IMR-90 (cell line): ENCODE data around the gene TBC1D10A. TPM values are rescaled to one million over a fixed set of nuclear protein-coding genes. Genes with fewer than 3 reads are reported as not detected.

ENCODE experiments used
- ATAC-seq: fragments of 200-7000 bp; cut with Tn5 transposase; 2 replicates; pipeline ENCODE4 v1.9.1; 2020; ENCODE audit warnings: low read depth, mild to moderate bottlenecking, moderate library complexity
- BruUV-seq: library from RNA; stranded (reverse); fragments of 400-500 nt; replicated peaks from 2 replicates; lab custom pipeline; 2021; lab: Mats Ljungman, UMichigan
- CTCF ChIA-PET: fragments of 300-600 bp; formaldehyde crosslinking; extraction: SDS; loops from one replicate; lab custom pipeline; 2021; ENCODE audit warnings: antibody characterized with exemption; lab: Yijun Ruan, JAX
- POLR2A ChIA-PET: fragments of 300-600 bp; sonication (Branson Sonifier 250); formaldehyde crosslinking; loops from one replicate; lab custom pipeline; 2022; ENCODE audit warnings: antibody characterized with exemption; ENCODE audit not compliant: unreplicated experiment; lab: Charles Lee
- DNase-seq: peaks from one replicate; pipeline ENCODE4 v3.0.0; 2013
- H2AFZ ChIP-seq: replicated peaks from 2 replicates; pipeline ENCODE3; 2013; ENCODE audit warnings: low read length, mild to moderate bottlenecking; ENCODE audit not compliant: poor library complexity
- H2AK5ac ChIP-seq: 2 replicates; pipeline ENCODE4 v1.6.1; 2013; ENCODE audit warnings: low read depth, low read length, inconsistent platforms
- H2AK9ac ChIP-seq: replicated peaks from 2 replicates; pipeline ENCODE3; 2013; ENCODE audit warnings: mild to moderate bottlenecking, low read depth, low read length, moderate library complexity; ENCODE audit not compliant: poor library complexity
- H2BK120ac ChIP-seq: 2 replicates; pipeline ENCODE4 v1.6.1; 2013; ENCODE audit warnings: low read depth, low read length, inconsistent platforms
- H2BK15ac ChIP-seq: 3 replicates; pipeline ENCODE4 v1.6.1; 2013; ENCODE audit warnings: low read depth, low read length, inconsistent platforms
- H2BK20ac ChIP-seq: 2 replicates; pipeline ENCODE4 v1.6.1; 2013; ENCODE audit warnings: low read depth, mild to moderate bottlenecking, inconsistent platforms, low read length, moderate library complexity
- H2BK5ac ChIP-seq: 2 replicates; pipeline ENCODE4 v1.6.1; 2013; ENCODE audit warnings: mild to moderate bottlenecking, low read depth, low read length, inconsistent platforms; ENCODE audit not compliant: poor library complexity, severe bottlenecking
- H3K14ac ChIP-seq: replicated peaks from 2 replicates; pipeline ENCODE4 v1.6.1; 2013; ENCODE audit warnings: low read depth, low read length, inconsistent platforms
- H3K18ac ChIP-seq: 2 replicates; pipeline ENCODE4 v1.6.1; 2013; ENCODE audit warnings: low read depth, low read length, control low read depth
- H3K23ac ChIP-seq: 2 replicates; pipeline ENCODE4 v1.6.1; 2013; ENCODE audit warnings: low read depth, low read length, inconsistent platforms
- H3K27ac ChIP-seq: 2 replicates; pipeline ENCODE4 v1.5.1; 2013; ENCODE audit warnings: mild to moderate bottlenecking, control low read depth, low read length; ENCODE audit not compliant: insufficient read depth
- H3K27me3 ChIP-seq: 2 replicates; pipeline ENCODE4 v1.6.1; 2013; ENCODE audit warnings: low read length; ENCODE audit not compliant: control insufficient read depth, insufficient read depth
- H3K36me3 ChIP-seq: 2 replicates; pipeline ENCODE4 v1.6.1; 2013; ENCODE audit warnings: low read length, mixed read lengths; ENCODE audit not compliant: control insufficient read depth, insufficient read depth
- H3K4ac ChIP-seq: 2 replicates; pipeline ENCODE4 v1.6.1; 2013; ENCODE audit warnings: low read depth, low read length, inconsistent platforms
- H3K4me1 ChIP-seq: 2 replicates; pipeline ENCODE4 v1.6.1; 2013; ENCODE audit warnings: low read length, mixed read lengths; ENCODE audit not compliant: control insufficient read depth, insufficient read depth
- H3K4me2 ChIP-seq: 2 replicates; pipeline ENCODE4 v1.6.1; 2013; ENCODE audit warnings: low read depth, mild to moderate bottlenecking, control low read depth, low read length, moderate library complexity
- H3K4me3 ChIP-seq: 2 replicates; pipeline ENCODE4 v1.5.1; 2013; ENCODE audit warnings: low read depth, mild to moderate bottlenecking, control low read depth, low read length, moderate library complexity; ENCODE audit not compliant: insufficient read depth
- H3K56ac ChIP-seq: 2 replicates; pipeline ENCODE4 v1.6.1; 2013; ENCODE audit warnings: low read length, inconsistent platforms; ENCODE audit not compliant: insufficient read depth; ENCODE audit errors: extremely low read depth
- H3K79me1 ChIP-seq, 2 experiments: 2 replicates each; pipeline ENCODE4 v1.6.1; 2013; ENCODE audit warnings: low read length in 2 of 2, inconsistent platforms in 1 of 2, low read depth in 1 of 2
- H3K9ac ChIP-seq: 2 replicates; pipeline ENCODE4 v1.6.1; 2013; ENCODE audit warnings: low read depth, low read length, control low read depth
- H3K9me1 ChIP-seq: 2 replicates; pipeline ENCODE4 v1.6.1; 2013; ENCODE audit warnings: low read length, inconsistent platforms; ENCODE audit not compliant: insufficient read depth
- H3K9me3 ChIP-seq: 2 replicates; pipeline ENCODE4 v1.6.1; 2013; ENCODE audit warnings: low read length; ENCODE audit not compliant: control insufficient read depth, insufficient read depth
- H4K20me1 ChIP-seq: 2 replicates; pipeline ENCODE4 v1.6.1; 2013; ENCODE audit warnings: low read length, inconsistent platforms; ENCODE audit not compliant: insufficient read depth
- H4K5ac ChIP-seq: 2 replicates; pipeline ENCODE4 v1.6.1; 2013; ENCODE audit warnings: mild to moderate bottlenecking, low read depth, low read length, control low read depth
- H4K8ac ChIP-seq, 2 experiments: 2 replicates each; pipeline ENCODE4 v1.6.1; 2013; ENCODE audit warnings: low read depth in 2 of 2, low read length in 2 of 2, control low read depth in 1 of 2, inconsistent platforms in 1 of 2
- H4K91ac ChIP-seq: 2 replicates; pipeline ENCODE4 v1.6.1; 2013; ENCODE audit warnings: low read depth, low read length, inconsistent platforms; ENCODE audit not compliant: insufficient read depth
- BHLHE40 ChIP-seq: fragments of 150-350 bp; IDR thresholded peaks from 2 replicates; pipeline ENCODE4 v1.6.1; 2016; ENCODE audit warnings: mild to moderate bottlenecking, low read depth, low read length
- CEBPB ChIP-seq: IDR thresholded peaks from 2 replicates; pipeline ENCODE4 v1.6.1; 2012; ENCODE audit warnings: low read depth, low read length, improper control_type of control experiment
- CHD1 ChIP-seq: IDR thresholded peaks from 2 replicates; pipeline ENCODE4 v1.6.1; 2012; ENCODE audit warnings: low read depth, low read length, improper control_type of control experiment
- FOS ChIP-seq: fragments of 150-350 bp; IDR thresholded peaks from 2 replicates; pipeline ENCODE4 v1.6.1; 2016; ENCODE audit warnings: low read depth, low read length
- MAFK ChIP-seq: IDR thresholded peaks from 2 replicates; pipeline ENCODE4 v1.6.1; 2012; ENCODE audit warnings: low read depth, low read length, improper control_type of control experiment
- MAZ ChIP-seq: IDR thresholded peaks from 2 replicates; pipeline ENCODE4 v1.6.1; 2012; ENCODE audit warnings: low read depth, mild to moderate bottlenecking, low read length, improper control_type of control experiment, moderate library complexity, borderline replicate concordance
- MXI1 ChIP-seq: IDR thresholded peaks from 2 replicates; pipeline ENCODE4 v1.6.1; 2012; ENCODE audit warnings: low read depth, mild to moderate bottlenecking, low read length, moderate library complexity, borderline replicate concordance
- NFE2L2 ChIP-seq: fragments of 150-350 bp; IDR thresholded peaks from 2 replicates; pipeline ENCODE4 v1.6.1; 2016; ENCODE audit warnings: low read depth, mild to moderate bottlenecking, low read length
- POLR2A ChIP-seq: IDR thresholded peaks from 2 replicates; pipeline ENCODE4 v1.6.1; 2012; ENCODE audit warnings: mild to moderate bottlenecking, low read depth, low read length
- RAD21 ChIP-seq: IDR thresholded peaks from 2 replicates; pipeline ENCODE4 v1.6.1; 2012; ENCODE audit warnings: low read length, improper control_type of control experiment
- RCOR1 ChIP-seq: IDR thresholded peaks from 2 replicates; pipeline ENCODE4 v1.6.1; 2012; ENCODE audit warnings: mild to moderate bottlenecking, low read length, improper control_type of control experiment; ENCODE audit not compliant: insufficient replicate concordance
- RFX5 ChIP-seq: IDR thresholded peaks from 2 replicates; pipeline ENCODE4 v1.8.0; 2012; ENCODE audit warnings: low read depth, mild to moderate bottlenecking, low read length, moderate library complexity
- SMC3 ChIP-seq: fragments of 150-350 bp; IDR thresholded peaks from 2 replicates; pipeline ENCODE4 v1.6.1; 2016; ENCODE audit warnings: low read depth, mild to moderate bottlenecking, antibody characterized with exemption, low read length, moderate library complexity
- WGBS, 2 experiments: methylation state at CpG; one replicate each; pipeline versions ENCODE4 v1.1.5 to v1.1.7; 2013; ENCODE audit warnings: missing lambda C conversion rate in 2 of 2; ENCODE audit not compliant: insufficient read length in 1 of 2; ENCODE audit errors: extremely low coverage in 2 of 2; 5-methylcytosine and 5-hydroxymethylcytosine counted together
- dilution Hi-C: fragments of 300-500 bp; cut with HindIII; formaldehyde crosslinking; loops from one replicate; pipeline ENCODE4 v1.14.3; 2018; ENCODE audit warnings: low sequenced_read_pairs; ENCODE audit not compliant: unreplicated experiment
- in situ Hi-C: fragments of 300-500 bp; cut with MboI; formaldehyde crosslinking; loops from 3 replicates; pipeline ENCODE4 v1.14.3; 2019; ENCODE audit warnings: low sequenced_read_pairs, inconsistent platforms, mixed read lengths
- intact Hi-C: fragments of 100-400 bp; cut with micrococcal nuclease; formaldehyde crosslinking; loops from 2 replicates; pipeline ENCODE4 v1.10.0; 2022
- polyA plus RNA-seq, 3 experiments: library from polyadenylated mRNA; depleted of rRNA; stranded (reverse); fragments of >200 nt; gene quantifications; 2 replicates each; pipeline ENCODE4 v1.2.3, GENCODE V29; 2012; ENCODE audit warnings: low replicate concordance in 1 of 3
- total RNA-seq: library from RNA; depleted of rRNA; stranded (reverse); fragments of >200 nt; gene quantifications from 2 replicates; pipeline ENCODE4 v1.2.3, GENCODE V29; 2012
- TF ChIP-seq, protein P1 (sequence below): conservative IDR thresholded peaks from 2 replicates; pipeline ENCODE4 v1.5.1; 2012; ENCODE audit warnings: mild to moderate bottlenecking, low read depth, low read length, improper control_type of control experiment
- TF ChIP-seq, protein P2 (sequence below): fragments of 150-350 bp; IDR thresholded peaks from 2 replicates; pipeline ENCODE4 v1.6.1; 2016; ENCODE audit warnings: low read depth, mild to moderate bottlenecking, low read length, moderate library complexity, borderline replicate concordance
- TF ChIP-seq, protein P3 (sequence below): fragments of 150-350 bp; IDR thresholded peaks from 2 replicates; pipeline ENCODE4 v1.6.1; 2017; ENCODE audit warnings: mild to moderate bottlenecking, antibody characterized with exemption, low read length, low read depth

The TBC1D10A gene
- total and polyA plus RNA-seq, 2 of the 4 experiments (the other 2 are of a cell fraction): 16.3 to 33.1 TPM

DNA sequence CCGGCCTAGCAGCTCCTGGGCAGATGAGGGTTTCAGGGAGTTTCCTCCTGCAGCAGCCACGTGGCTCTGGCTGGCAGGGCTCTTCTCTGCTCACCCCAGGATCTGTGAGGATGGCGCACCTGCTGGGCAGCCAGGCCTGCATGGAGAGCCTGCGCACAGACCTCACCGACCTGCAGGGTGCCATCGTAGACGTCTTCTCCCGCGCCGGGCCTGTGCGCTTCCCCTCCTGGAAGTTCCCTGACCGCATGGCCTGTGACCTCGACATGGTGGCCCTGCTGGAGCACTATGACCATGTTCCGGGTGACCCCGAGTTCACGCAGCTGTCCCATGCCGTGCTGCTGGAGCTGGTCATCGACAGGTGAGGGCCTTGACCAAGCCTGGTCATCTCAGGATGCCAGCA is 39.1 kb upstream of the TBC1D10A start:
- Histone ChIP-seq H4K8ac (no peak overlapping the region), H3K36me3 (peaks cover 2% of the 10 kb centered on the region; the same call in 1 of the 2 replicates), H2BK5ac (no peak overlapping the region), H3K56ac (no peak overlapping the region), H2AFZ (no peak overlapping the region), H3K9me1 (0 out of 2 replicates have a peak, but pooled peaks cover 2% of the 10 kb centered on the region), H4K20me1 (no peaks in the 10 kb centered on the region), H2BK120ac (no peak overlapping the region), H2BK20ac (no peak overlapping the region), H3K14ac (no peak overlapping the region), H2AK5ac (no peak overlapping the region), H3K27ac (no peak overlapping the region), H3K9me3 (no peaks in the 10 kb centered on the region), H4K5ac (no peak overlapping the region), H3K23ac (no peak overlapping the region), H3K27me3 (no peaks in the 10 kb centered on the region), H3K79me1 (no peaks in the 10 kb centered on the region), H3K4ac (no peak overlapping the region), H3K4me3 (no peak overlapping the region), H3K4me1 (peaks cover 5% of the 10 kb centered on the region; the same call in 1 of the 2 replicates), H2BK15ac (no peak overlapping the region), H4K91ac (no peak overlapping the region), H3K4me2 (no peak overlapping the region), H3K18ac (no peak overlapping the region), H3K9ac (no peak overlapping the region), H2AK9ac (no peak overlapping the region)
- CTCF ChIA-PET: no interaction called here
- ATAC-seq (no peak), DNase-seq (no peak)
- WGBS, 2 experiments: 93% methylated on average over 11 of the region's 18 CpGs; no CpG with 5 or more reads in 1 of the 2 experiments
- intact Hi-C loops (no loop called here), in situ Hi-C loops (no loop called here), dilution Hi-C loops (no loop called here)
- no TSS peak for BruUV-seq
- POLR2A ChIA-PET: no interaction called here
- TF ChIP-seq FOS (no peak), RFX5 (no peak), NFE2L2 (no peak), SMC3 (no peak), MAFK (no peak), POLR2A (no peak), RCOR1 (no peak), RAD21 (no peak), BHLHE40 (no peak), MAZ (no peak), CEBPB (no peak), CHD1 (no peak), MXI1 (no peak)
- TF ChIP-seq, protein P1, sequence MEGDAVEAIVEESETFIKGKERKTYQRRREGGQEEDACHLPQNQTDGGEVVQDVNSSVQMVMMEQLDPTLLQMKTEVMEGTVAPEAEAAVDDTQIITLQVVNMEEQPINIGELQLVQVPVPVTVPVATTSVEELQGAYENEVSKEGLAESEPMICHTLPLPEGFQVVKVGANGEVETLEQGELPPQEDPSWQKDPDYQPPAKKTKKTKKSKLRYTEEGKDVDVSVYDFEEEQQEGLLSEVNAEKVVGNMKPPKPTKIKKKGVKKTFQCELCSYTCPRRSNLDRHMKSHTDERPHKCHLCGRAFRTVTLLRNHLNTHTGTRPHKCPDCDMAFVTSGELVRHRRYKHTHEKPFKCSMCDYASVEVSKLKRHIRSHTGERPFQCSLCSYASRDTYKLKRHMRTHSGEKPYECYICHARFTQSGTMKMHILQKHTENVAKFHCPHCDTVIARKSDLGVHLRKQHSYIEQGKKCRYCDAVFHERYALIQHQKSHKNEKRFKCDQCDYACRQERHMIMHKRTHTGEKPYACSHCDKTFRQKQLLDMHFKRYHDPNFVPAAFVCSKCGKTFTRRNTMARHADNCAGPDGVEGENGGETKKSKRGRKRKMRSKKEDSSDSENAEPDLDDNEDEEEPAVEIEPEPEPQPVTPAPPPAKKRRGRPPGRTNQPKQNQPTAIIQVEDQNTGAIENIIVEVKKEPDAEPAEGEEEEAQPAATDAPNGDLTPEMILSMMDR: no peak
- TF ChIP-seq, protein P2, sequence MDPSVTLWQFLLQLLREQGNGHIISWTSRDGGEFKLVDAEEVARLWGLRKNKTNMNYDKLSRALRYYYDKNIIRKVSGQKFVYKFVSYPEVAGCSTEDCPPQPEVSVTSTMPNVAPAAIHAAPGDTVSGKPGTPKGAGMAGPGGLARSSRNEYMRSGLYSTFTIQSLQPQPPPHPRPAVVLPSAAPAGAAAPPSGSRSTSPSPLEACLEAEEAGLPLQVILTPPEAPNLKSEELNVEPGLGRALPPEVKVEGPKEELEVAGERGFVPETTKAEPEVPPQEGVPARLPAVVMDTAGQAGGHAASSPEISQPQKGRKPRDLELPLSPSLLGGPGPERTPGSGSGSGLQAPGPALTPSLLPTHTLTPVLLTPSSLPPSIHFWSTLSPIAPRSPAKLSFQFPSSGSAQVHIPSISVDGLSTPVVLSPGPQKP: no peak
- TF ChIP-seq, protein P3, sequence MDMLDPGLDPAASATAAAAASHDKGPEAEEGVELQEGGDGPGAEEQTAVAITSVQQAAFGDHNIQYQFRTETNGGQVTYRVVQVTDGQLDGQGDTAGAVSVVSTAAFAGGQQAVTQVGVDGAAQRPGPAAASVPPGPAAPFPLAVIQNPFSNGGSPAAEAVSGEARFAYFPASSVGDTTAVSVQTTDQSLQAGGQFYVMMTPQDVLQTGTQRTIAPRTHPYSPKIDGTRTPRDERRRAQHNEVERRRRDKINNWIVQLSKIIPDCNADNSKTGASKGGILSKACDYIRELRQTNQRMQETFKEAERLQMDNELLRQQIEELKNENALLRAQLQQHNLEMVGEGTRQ: no peak
